Colon (tissue), 2 donors: ENCODE data around the gene INCA1.
A peak's percentile ranks its signal among the peaks of the same experiment; 100 is the strongest.

ENCODE experiments used
- FAIRE-seq: peaks from 2 replicates; lab custom pipeline; 2012; peaks lifted over from hg19 to GRCh38; lab: Jason Lieb, UNC
- donor health status: control.
- donor health status: control.

INCA1 gene

DNA sequence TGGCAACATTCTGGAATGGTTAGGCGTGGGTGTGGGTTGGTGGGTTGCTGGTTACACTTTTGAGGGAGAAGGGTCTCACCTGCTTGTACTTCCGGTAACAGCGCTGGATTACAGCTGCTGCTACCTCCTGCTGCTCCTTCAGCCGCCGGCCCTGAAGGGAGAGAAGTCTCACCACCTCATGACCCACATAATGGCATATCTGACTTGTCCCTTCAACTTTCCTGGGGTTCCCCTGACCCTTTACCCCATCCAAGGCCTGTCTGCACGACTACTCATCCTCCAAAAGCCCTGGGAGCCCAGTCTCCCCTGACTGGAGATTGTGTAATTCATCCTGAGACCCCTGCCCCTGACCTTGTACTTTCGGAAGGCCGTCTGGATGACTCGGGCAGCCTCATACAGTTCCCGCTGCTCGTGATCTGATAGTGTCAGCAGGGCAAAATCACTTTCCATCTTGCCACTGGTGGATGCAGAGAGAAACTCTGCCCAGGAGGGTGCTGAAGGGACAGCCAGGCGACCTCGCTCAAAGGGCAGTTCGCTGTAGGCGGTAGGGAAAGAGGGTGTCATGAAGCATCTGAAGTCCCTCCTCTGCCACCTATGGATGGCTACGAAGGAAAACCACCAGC is 27.7 kb downstream of the INCA1 start:
- FAIRE-seq: no peak

DNA sequence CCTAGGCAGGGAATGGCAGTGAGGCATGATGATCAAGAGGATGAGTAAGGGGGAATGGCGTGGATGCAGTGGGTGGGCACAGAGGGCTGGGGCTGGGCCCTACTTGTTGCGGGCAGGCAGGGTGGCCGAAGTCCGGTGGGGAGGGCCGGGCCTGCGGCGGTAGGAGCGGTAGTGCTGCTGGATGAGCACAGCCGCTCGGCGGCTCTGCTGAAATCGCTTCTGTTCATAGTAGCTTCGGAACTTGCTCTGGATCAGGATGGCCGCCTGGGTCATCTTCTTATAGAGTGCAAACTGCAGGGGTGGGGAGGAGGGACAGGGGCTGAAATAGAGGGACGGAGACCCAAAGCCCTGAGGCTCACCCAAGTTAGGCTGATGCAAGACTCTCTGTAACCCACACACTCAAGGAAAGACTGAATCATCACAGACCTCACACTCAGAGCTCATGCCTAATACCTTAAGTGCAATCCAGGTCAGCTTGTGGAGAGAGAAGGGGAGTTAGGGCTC is 28.2 kb downstream of the INCA1 start:
- FAIRE-seq: no peak

DNA sequence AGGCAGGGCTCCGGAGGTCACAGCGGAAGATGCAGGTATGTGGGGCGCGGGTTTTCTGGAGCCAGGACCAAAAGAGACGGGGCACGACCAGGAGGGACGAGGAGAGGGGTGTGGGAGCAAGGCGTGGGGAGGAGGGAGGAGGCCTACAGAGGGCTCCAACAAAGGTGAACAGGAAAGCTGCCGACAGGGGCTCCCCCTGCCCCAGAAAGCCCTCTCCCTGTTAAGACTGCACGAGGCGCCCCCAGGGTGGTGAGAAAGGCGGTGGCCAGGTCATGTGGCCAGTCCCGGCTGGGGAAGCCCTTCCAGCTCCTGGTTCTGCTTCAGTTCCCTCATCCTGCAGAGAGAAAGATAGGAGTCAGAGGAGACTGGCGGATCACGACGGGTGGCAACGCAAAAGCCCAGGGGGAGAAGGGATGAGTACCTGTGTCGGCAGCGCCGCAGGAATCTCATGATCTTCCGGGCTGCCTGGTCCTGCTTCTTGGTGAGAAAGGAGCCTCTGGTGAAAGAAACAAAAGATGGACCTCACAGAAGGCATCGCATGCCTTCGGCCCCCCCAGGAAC is 28.8 kb downstream of the INCA1 start:
- no peak for FAIRE-seq

DNA sequence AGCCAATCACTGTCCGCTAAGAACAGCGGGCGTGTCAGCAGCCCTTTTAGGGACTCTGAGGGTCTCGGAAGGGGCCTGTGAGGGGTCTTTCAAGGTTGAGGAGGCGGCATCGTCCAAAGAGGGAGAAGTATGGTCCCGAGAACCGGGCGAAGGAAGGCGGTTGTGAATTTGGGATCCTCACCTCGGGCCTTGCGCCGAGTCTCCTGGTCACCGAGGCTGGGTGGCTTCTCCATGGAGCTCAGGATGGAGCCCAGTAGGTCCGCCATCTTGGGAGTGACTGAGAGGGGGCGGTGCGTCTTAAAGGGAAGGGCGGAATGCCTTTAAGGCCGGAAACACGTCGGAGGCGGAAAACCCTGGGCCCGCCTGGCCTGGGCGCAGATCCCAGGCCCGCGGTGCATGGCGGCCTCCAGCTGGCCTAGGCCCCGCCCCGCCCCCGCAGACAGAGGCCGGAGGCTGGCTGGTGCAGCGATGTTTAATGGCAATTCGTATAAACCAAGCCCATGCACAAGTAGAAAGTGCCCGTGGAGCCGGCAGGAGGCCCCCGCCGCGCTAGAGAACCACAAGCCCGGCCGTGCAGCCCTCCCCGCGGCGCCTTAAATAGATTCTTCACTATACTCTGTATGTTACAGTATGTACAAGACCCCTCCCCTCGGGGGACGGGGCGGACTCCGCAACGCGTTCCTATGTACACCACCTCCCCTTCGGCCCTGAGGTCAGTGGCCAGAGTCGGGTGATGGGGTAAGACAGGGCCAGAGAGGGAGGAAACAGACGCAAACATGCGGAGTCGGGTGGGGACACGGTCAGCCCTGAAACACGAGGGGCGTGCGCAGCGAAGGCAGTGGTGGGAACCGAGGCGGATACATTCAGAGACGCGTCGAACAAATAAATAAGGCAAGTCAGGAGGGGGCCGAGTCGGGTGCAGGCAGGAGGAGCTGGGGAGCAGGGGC is 29.5 kb downstream of the INCA1 start, which contains the start of gene SPAG7:
TSS of gene SPAG7 (minus strand) at position 279 of the 947 bp plus-strand sequence. CDS start at position 266, 13 bp downstream.
- FAIRE-seq: peak; percentile 47

DNA sequence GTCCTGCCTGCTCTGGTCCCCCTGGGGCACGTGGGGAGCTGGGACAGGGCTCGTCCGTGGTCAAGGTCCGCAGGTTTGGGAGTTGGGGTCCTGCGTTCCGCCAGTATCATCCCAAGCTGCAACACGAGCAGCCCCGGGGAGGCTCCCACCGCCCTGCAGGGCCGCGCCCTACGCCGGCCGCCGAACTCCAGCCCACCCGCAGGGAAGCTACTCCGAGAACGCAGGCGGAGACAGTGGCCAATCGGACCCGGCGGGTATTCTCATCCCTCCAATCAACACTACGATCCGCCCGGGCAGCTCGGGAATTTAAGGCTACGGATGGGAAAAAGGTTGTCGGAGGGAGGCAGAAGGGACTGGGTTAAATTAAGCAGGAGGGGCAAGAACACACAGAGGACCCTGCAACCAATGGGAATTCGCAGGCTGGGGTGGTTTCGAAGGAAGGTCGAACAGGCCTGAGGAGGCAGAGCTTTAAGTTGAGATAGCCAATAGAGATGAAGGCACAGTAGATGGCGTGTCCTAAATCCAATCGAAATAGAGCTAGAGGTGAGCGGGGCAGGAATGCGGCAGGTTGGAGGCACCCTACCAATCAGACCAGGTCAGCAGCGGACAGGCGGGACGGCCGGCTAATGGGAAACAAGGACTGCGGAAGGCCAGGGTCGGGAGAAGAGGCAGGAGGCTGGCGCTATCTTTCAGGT is 30.3 kb downstream of the INCA1 start:
- FAIRE-seq: peak; percentile 97

DNA sequence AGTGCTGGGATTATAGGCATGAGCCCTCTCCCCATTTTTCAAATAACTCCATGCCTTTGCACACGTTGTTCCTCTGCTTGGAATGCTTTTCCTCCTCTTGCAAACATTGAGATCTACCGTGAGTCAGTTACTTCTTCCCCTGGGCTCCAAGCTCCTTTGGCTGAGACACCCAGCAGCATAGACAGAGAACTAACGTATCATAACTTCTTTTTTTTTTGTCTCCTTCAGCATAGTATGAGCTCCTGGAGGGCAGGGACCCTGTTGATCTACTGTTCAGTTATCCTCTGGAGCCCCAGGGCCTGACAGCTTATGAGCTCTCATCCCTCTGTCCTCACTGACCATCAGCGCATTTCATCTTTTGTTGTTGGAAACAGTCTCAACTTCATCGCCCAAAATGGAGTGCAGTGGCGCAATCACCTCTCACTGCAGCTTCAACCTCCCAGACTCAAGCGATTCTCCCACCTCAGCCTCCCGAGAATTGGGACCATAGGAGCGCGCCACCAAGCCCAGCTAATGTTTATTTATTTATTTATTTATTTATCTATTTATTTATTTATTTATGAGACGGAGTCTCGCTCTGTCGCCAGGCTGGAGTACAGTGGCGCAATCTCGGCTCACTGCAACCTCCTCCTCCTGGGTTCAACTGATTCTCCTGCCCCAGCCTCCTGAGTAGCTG is 31.9 kb downstream of the INCA1 start:
- FAIRE-seq: no peak

DNA sequence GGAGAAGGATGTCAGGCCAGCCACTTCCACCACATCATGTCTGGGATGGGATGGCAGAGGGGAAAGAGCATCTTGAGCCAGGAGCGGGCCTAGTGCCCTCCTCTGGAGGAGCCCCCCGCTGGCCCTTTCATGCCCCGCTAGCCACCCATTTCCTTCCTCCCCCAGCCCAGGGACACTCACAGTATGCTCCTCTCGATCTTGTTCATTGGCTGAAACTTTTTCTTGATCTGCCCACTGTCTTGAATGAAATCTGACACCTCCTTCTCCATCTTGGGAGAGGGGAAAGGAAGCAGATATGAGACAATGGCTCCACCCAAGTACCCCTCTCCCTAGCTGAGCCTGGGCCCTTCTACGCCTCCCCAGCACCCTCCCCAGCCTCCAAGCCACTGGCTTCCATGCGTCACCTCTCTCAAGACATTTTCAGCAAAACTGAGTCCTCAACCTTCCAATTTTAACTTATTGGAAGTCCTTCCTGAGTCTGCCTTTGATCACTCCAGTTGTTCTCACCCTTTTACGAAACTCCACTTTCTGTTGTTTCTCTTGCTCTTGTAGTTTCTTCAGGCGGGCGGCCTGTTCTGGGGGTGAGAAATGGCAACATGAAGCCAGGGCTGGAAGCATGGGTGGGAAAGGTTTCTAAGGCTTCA is 36.9 kb downstream of the INCA1 start:
- FAIRE-seq: no peak

DNA sequence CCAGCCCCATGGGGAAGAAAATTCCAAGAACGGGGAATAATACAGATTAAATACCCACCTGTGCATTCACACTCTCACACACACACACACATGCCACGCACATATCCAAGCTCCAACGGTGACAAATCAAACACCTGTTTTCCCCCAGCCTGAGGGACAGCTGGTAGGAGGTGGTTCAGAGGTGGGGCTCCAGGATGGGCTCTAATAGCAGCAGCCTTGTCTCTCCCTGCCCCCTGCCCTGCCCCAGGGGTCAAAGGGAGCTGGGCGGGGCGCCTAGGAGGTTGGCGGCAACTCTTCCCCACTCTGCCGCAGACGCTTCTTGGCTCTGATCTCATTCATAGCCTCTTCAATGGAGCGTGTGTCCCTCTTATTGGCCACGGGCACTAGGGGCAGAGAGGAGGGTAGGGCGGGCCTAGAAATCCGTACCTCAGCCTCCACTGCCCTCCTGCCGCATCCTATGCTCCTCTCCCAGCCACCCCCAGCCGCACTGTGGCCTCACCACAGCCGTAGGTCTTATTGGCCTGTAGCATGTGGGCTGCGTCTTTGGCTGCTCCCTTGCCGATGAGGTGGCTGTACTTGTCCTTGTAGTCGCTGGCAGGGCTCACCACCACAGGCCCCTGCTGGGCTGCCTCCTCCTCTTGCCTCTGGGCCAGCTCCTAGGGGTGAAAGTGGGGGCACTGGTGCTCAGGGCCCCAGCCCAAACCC is 37.9 kb downstream of the INCA1 start:
- no peak for FAIRE-seq

DNA sequence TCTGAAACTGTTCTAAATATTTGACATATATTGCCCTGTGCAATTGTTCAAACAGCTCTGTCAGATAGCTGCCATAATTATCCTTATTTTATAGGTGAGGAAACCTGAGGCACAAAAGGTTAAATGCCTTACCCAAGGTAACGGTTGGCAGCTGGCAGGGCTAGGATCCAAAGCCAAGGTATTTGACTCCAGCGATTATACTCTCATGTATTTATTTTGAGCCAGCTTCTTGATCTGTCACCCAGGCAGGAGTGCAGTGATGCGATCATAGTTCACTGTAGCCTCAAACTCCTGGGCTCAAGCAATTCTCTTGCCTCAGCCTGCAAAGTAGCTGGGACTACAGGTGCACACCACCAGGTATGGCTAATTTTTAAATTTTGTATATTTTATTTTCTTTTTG is 39.2 kb downstream of the INCA1 start:
- FAIRE-seq: no peak

DNA sequence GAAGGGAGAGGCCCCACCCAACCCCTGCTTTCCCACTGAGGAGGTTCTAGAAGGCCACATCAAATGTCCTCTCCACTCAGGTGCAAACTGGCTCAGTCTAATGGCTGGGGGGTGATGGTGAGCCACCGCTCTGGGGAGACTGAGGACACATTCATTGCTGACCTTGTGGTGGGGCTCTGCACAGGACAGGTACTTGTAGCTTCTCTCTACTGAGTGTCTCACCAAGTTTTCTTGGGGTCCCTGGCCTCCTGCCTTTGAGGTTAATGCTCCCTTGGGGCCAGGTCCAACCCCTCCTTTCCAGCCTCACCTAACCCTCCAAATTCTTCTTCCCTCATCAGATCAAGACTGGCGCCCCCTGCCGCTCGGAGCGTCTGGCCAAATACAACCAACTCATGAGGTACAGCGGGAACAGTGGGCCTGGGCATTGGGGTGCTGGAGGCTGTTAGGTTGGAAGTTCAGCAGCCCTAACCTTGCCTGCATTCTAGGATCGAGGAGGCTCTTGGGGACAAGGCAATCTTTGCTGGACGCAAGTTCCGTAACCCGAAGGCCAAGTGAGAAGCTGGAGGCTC is 40.7 kb downstream of the INCA1 start:
- no peak for FAIRE-seq

DNA sequence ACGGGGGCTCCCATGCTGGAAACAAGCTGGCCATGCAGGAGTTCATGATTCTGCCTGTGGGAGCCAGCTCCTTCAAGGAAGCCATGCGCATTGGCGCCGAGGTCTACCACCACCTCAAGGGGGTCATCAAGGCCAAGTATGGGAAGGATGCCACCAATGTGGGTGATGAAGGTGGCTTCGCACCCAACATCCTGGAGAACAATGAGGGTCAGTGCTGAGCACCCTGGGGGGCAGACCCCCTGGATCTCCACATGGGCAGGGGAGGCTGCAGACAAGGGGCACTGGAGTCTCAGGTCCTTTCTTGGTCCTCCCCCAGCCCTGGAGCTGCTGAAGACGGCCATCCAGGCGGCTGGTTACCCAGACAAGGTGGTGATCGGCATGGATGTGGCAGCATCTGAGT is 42.2 kb downstream of the INCA1 start:
- FAIRE-seq: no peak

DNA sequence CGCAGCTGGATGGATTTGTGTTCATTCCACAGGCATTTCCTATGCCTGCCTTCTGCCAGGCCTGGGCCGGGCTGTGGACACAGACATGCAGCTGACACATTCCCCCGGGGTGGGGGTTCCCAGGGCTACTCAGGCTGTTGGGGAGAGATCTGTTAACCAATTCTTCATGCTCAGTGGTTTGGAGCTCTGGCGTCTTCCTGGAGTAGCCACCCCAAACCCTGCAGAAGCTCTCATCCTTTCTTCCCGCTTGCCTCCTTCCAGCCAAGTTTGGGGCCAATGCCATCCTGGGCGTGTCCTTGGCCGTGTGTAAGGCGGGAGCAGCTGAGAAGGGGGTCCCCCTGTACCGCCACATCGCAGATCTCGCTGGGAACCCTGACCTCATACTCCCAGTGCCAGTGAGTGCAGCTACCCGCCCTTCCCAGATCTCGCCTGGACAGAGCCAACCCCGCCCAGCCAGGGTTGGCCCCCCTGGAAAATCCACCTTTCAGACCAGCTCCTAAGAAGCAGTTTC is 43.8 kb downstream of the INCA1 start:
- no peak for FAIRE-seq

DNA sequence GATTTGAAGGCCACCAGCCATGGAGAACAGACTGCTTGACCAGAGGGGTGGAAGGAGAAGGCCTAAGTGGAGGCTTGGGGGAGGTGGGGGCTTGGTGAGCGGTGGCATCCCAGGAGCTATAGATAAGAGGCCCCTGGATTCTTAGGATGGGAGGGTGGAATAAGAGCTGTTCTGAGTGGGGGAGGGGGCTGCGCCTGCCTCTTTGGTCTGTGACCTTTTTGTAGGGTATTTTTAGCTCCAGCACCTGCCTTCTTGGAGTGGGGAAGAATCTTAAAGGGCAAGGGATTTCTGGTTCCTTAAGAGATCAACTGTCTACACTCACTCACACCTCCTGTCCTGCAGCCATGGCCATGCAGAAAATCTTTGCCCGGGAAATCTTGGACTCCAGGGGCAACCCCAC is 45.8 kb downstream of the INCA1 start:
- FAIRE-seq: no peak

DNA sequence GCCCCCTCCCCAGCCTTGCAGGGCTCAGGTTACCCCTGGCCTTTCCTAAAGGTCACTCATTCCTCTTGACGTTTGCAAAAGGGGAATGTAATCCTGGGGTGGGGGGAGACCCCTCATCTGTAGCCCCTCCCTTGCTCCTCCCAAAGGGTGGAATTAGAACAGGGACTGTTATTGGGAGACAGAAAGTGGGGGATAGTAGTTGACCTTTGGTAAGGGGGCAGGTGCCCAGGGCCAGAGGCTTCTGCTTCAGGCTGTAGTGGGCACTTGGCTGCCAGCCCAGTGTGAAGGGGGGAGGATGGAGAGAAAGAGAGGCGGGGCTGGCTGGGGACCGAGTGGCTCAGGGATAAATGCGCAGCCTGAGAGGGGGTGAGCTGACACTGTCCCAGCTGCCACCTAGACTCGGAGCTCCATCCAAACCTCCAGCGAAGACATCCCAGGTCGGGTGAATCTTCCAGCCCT is 46.5 kb downstream of the INCA1 start, which contains the start of gene ENO3:
TSS of gene ENO3 (plus strand) at position 374 of the 459 bp plus-strand sequence. CDS start 711 bp downstream, outside the sequence.
- no peak for FAIRE-seq

DNA sequence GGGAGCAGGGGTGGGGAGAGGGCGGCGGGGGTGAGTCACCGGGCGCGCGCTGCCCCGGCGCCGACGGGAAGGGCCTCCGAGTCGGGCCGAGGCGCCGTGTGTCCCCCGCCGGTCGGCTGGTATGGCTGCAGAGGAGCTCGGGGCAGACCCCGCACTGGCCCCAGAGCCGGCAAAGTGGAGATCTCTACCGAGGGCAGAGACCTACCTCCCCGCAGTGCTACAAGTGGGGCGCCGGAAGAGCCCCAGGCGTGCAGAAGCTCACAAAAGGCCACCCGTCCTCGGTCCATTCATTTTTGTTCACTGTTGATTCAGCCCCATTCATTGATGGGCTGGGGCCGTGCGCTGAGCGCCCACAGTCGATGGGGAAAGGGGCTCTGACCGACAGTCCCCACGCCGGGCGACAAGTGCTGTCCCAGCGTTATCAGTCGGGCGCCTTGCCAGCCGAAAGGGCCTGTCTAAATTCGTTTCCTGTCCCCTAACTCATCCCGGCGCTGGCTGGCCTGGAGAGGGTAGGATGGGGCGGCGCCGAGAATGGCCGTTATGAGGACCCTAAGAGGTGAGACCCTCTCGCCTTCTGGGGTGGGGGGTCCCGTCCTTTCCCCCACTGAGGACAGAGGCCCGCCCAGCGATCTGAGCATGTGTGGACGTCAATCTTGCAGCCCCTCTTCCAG is 47.1 kb downstream of the INCA1 start:
- FAIRE-seq: no peak

DNA sequence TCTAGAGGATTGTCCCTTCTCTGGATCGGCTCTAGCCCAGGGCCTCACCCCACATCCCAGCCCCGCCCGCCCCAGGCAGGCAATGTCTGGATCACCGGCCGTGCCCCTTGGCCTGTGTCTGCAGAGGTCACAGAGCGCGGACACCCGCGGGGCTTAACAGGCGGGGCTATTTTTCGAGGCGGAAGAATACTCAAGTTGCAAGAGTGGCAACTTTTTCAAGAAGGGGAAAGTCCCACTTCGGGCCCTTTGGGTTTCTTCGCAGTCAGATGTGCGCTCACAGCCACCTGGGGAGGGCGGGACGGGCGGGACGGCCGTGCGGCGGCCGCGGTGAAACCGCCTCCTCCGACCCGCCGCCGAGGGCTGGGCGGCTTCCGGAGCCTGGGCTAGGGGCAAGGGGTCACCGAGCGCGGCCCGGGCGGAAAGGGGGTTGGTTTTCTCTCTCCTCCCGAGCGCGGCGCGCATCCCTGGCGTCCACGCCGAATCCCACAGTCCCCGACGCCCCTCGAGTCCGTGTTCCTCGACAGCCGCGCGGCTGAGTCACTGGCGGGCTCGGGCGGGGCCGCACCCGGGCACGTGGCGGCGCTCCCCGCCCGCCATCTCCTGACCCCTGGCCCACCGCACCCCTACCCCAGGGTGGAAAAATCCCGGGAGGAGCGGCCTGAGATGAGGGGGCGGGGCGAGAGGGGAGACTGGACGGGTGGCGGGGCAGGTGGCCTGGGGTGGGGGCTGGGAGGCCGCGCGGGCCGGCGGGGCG is 47.8 kb downstream of the INCA1 start:
- FAIRE-seq: no peak

DNA sequence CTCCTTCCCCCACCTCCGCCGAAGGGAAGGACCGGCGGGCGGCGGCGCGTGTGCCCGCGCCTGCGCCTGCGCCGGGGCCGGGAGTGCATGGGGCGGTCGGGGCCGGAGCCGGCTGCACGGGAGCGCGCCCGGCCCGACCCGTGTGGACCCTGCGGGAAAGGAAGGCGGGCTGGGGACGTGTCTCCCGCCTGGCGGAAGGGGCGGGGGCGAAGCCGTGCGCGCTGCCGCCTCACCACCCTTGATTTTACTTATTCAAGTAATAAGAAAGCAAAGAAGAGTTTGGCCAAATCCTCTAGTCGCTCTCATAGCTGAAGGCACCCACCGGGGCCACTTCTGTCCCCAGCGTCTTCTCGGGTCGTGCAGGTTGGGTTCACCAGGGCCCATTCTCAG is 48.4 kb downstream of the INCA1 start:
- FAIRE-seq: no peak

DNA sequence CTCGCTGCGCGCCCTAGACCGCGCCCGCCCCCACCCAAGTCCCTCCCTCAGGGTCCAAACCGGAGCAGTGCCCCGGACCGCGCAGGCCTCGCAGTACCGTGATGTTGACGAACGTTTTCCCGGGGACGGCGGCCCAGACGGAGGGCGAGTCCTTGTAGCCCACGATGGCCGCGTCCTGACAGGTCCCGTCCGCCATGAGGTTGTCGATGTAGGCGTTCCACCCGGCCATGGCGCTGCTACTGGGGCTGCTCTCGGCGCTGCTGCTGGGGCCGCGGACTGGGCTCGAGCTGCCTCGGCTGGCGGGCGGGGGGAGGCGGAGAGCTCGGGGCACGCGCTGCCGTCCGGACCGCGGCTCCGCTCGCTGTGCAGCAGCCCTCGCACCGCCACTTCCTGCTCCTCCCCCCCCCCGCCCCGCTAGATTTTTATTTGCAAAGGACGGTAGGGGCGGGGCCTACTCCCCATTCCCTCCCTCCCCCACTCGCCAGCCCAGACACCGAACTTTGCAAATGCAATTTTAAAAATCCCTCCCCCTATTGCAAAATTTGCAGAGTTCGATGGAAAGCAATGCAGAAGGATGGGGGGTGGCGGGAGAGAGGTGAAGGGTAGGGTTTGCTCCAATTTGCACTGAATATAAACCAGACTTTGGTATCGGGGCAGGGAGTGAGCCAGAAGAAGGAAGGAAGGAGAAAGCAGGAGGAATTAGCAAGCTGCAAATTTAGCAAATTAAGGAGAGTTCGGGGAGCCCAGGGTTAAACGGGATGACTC is 49.0 kb downstream of the INCA1 start, which contains the start of gene PFN1:
TSS of gene PFN1 (minus strand) at position 365 of the 765 bp plus-strand sequence. CDS start at position 229, 136 bp downstream.
- no peak for FAIRE-seq
